Lower lobe of right lung (tissue), 2 donors: ENCODE measurements around the gene SOX8. TPM values are rescaled to one million over a fixed set of nuclear protein-coding genes. Genes with fewer than 3 reads are reported as not detected.

Experiments
- ATAC-seq, 2 donors: fragments of 200-7000 bp; cut with Tn5 transposase; one replicate each; pipeline ENCODE4 v1.9.1; 2020 to 2022; ENCODE audit warnings: mild to moderate bottlenecking in 2 of 2, moderate library complexity in 2 of 2
- DNase-seq: peaks from one replicate; pipeline ENCODE4 v3.0.0-alpha.2; 2020
- H3K27ac ChIP-seq: fragments of 200-600 bp; one replicate; pipeline ENCODE4 v1.8.0; 2022
- H3K27me3 ChIP-seq: fragments of 200-600 bp; one replicate; pipeline ENCODE4 v1.8.0; 2022; ENCODE audit warnings: low read depth
- H3K36me3 ChIP-seq: fragments of 200-600 bp; one replicate; pipeline ENCODE4 v1.8.0; 2022; ENCODE audit warnings: mild to moderate bottlenecking
- H3K4me1 ChIP-seq: fragments of 200-600 bp; one replicate; pipeline ENCODE4 v1.8.0; 2022
- H3K4me3 ChIP-seq: fragments of 200-600 bp; one replicate; pipeline ENCODE4 v1.8.0; 2022; ENCODE audit warnings: mild to moderate bottlenecking
- H3K9me3 ChIP-seq: fragments of 200-600 bp; one replicate; pipeline ENCODE4 v1.8.0; 2022
- CTCF ChIP-seq: fragments of 200-600 bp; IDR thresholded peaks from one replicate; pipeline ENCODE4 v1.8.0; 2022; ENCODE audit warnings: antibody characterized with exemption, mild to moderate bottlenecking
- intact Hi-C: fragments of 100-400 bp; cut with DNase I; formaldehyde crosslinking; loops from one replicate; pipeline ENCODE4 v1.11.0; 2022
- total RNA-seq: library from RNA; stranded (reverse); fragmentation: NEBNext Ultra II Directional; extraction: Animal tissue kit (Norgen Biotek cat#: 25700); gene quantifications from one replicate; pipeline ENCODE4 v1.2.1, GENCODE V29; 2021
- donor health status: DM: no; HTN: yes; CAD: no; lungs with severe emphysema.

Gene SOX8
- total RNA-seq, 1 donor from 2014 or later = 0.15 TPM

DNA sequence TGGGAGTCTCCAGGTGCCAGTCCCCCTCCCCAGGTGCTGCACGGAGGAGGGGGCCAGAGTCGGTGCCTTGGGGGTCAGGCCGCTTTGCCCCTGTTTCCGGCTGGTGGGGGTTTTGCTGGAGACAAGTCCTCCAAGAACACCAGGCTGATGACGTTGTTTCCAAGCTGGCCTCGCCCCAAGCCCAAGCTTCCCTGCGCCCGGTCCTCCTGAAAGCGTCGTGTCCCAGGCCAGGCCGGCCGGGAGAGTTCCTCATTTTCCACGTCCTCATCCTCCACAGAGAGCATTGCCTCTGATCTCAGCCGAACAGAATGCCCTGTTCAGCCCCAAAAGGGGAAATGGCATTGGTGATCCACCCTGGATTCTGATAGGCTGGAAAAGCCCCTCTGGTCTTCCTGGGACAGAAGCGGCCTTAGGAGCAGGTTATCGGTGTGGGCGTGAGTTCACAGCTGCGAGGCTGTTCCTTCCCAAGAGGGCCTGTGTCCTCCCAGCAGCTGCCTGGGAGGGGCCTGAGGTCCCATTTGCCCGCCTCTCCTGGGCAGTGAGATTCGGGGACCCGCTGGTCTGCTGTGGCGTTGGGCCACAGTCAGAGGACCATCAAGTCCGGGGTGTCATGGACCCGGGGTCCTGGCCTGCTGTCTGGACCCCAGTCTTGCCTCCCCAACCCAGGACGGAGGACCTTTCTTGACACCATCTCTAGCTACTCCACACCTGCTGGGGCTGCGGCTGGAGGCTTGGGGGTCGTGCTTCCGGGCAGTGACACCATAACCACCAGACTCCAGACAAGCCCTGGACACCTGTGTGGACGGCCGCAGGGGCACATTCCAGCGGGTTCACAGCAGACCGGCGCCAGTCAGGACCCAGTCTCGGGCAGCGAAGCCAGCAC, 7.1 kb downstream of the SOX8 start:
- ATAC-seq (no peak), DNase-seq (no peak)
- Histone ChIP-seq H3K4me1 (no peaks in the 10 kb centered on the region), H3K27ac (no peak overlapping the region), H3K9me3 (no peaks in the 10 kb centered on the region), H3K36me3 (no peaks in the 10 kb centered on the region), H3K4me3 (no peak overlapping the region), H3K27me3 (peaks cover 19% of the 10 kb centered on the region)
- intact Hi-C loops = no loop called here
- TF ChIP-seq CTCF = no peak

GRCh38 chr16:989354-989814, 7.8 kb downstream of the SOX8 start:
- intact Hi-C loops = no loop called here
- ATAC-seq = no peak
- Histone ChIP-seq H3K36me3 (no peaks in the 10 kb centered on the region), H3K4me3 (no peak overlapping the region), H3K4me1 (no peaks in the 10 kb centered on the region), H3K9me3 (no peaks in the 10 kb centered on the region), H3K27ac (no peak overlapping the region), H3K27me3 (peaks cover 13% of the 10 kb centered on the region)
- no peak for DNase-seq
- TF ChIP-seq CTCF = no peak

- H3K36me3 ChIP-seq = no peaks in the 10 kb centered on the region
- H3K4me1 ChIP-seq = no peaks in the 10 kb centered on the region
- H3K9me3 ChIP-seq = peaks cover 7% of the 10 kb centered on the region
- TF ChIP-seq CTCF = no peak
- no peak overlapping the region for H3K4me3 ChIP-seq
- H3K27me3 ChIP-seq = peaks cover 13% of the 10 kb centered on the region
- ATAC-seq (no peak), DNase-seq (no peak)
- no peak overlapping the region for H3K27ac ChIP-seq
- intact Hi-C loops = no loop called here
Observed at GRCh38 chr16:990516-991291, 9.1 kb downstream of the SOX8 start.

DNA sequence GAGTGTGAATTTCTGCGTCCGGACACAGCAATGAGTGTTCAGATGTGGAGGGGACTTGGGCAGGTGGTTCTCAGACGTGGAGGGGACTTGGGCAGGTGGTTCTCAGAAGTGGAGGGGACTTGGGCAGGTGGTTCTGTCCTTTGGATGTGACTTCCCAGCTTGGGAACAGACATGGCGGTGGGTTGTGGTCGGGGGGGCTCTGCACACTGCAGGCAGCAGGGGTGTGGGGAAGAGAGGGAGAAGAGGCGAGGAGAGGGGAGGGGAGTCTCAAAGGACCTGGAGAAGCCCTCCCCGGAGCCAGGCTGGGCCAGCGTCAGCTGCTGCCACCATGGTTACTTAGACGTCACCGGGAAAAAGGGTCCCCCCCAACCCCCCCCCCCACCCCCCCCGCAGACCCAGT, 9.8 kb downstream of the SOX8 start:
- no peak for TF ChIP-seq CTCF
- Histone ChIP-seq H3K4me1 (no peaks in the 10 kb centered on the region), H3K9me3 (peaks cover 7% of the 10 kb centered on the region), H3K27ac (no peak overlapping the region), H3K27me3 (peaks cover 13% of the 10 kb centered on the region), H3K36me3 (no peaks in the 10 kb centered on the region), H3K4me3 (no peak overlapping the region)
- ATAC-seq = no peak
- intact Hi-C loops = no loop called here
- no peak for DNase-seq

DNA sequence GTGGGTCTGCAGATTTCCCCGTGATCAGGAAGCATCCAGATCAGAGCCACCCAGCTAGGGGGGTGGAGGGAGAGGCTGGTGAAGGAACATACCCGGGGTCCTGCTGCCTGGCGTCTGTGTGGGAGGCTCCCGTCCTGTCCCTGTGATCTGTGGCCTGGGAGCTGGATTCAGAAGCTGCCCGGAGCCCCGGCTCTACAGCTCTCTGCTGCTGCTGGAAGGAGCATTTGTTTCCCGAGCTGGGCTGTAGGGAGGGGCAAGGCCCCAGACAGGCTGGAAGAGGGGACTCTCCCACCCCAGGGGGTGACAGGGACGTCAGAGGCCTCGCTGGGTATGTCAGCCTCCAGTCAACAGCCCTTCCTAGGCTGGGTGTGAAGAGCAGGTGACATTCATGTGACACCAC, 10.2 kb downstream of the SOX8 start:
- H3K27me3 ChIP-seq = peaks cover 16% of the 10 kb centered on the region
- intact Hi-C loops = no loop called here
- ATAC-seq = no peak
- H3K4me3 ChIP-seq = no peak overlapping the region
- no peaks in the 10 kb centered on the region for H3K36me3 ChIP-seq
- no peak for DNase-seq
- H3K4me1 ChIP-seq = no peaks in the 10 kb centered on the region
- peaks cover 7% of the 10 kb centered on the region for H3K9me3 ChIP-seq
- TF ChIP-seq CTCF = no peak
- no peak overlapping the region for H3K27ac ChIP-seq
